Thyroid gland (tissue), 4 donors: ENCODE results near the gene ATP23.

ENCODE experiments used
- POLR2A ChIP-seq, 2 donors: fragments of 450-650 bp; IDR thresholded peaks; one replicate each; pipeline ENCODE4 v1.6.1; 2017; ENCODE audit warnings: antibody characterized with exemption in 2 of 2, mild to moderate bottlenecking in 2 of 2, moderate library complexity in 1 of 2
- TF ChIP-seq, protein P1 (sequence below), 6 experiments: fragments of 200-600 bp in 3 of 6; fragments of 450-650 bp in 3 of 6; sonication (generic) in 3 of 6; IDR thresholded peaks; one replicate each; pipeline ENCODE4 v1.5.1; 2016 to 2019; ENCODE audit warnings: antibody characterized with exemption in 6 of 6, mild to moderate bottlenecking in 2 of 6, inconsistent platforms in 1 of 6, moderate library complexity in 1 of 6

DNA sequence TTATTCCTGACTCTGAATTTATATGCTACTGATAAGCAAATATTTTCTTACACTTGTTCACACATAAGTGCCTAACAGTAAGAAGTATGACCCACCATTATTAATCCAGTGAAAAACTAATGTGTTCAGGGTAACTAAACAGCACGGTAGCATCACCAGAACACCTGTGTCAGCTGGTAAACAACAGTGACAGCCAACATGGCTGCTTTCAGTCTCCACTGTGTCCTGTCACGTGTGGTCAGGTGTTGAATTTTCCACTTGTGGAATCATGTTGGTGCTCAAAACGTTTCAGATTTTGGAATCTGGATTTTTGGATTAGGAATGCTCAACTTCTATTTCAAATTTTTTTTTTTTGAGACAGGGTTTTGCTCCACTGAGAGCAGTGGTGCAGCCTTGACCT is 14.3 kb upstream of the ATP23 start:
- TF ChIP-seq, protein P1, sequence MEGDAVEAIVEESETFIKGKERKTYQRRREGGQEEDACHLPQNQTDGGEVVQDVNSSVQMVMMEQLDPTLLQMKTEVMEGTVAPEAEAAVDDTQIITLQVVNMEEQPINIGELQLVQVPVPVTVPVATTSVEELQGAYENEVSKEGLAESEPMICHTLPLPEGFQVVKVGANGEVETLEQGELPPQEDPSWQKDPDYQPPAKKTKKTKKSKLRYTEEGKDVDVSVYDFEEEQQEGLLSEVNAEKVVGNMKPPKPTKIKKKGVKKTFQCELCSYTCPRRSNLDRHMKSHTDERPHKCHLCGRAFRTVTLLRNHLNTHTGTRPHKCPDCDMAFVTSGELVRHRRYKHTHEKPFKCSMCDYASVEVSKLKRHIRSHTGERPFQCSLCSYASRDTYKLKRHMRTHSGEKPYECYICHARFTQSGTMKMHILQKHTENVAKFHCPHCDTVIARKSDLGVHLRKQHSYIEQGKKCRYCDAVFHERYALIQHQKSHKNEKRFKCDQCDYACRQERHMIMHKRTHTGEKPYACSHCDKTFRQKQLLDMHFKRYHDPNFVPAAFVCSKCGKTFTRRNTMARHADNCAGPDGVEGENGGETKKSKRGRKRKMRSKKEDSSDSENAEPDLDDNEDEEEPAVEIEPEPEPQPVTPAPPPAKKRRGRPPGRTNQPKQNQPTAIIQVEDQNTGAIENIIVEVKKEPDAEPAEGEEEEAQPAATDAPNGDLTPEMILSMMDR (IDR thresholded peaks at IDR 0.05): no peak
- TF ChIP-seq POLR2A (IDR thresholded peaks at IDR 0.05): no peak
